GM19452 (cell line): ENCODE measurements around the gene MGAT3.

Experiments used
- ATAC-seq: cut with Tn5 transposase; IDR thresholded peaks from one replicate; pipeline ENCODE4 v1.9.1; 2021; ENCODE audit not compliant: unreplicated experiment

The MGAT3 gene

DNA sequence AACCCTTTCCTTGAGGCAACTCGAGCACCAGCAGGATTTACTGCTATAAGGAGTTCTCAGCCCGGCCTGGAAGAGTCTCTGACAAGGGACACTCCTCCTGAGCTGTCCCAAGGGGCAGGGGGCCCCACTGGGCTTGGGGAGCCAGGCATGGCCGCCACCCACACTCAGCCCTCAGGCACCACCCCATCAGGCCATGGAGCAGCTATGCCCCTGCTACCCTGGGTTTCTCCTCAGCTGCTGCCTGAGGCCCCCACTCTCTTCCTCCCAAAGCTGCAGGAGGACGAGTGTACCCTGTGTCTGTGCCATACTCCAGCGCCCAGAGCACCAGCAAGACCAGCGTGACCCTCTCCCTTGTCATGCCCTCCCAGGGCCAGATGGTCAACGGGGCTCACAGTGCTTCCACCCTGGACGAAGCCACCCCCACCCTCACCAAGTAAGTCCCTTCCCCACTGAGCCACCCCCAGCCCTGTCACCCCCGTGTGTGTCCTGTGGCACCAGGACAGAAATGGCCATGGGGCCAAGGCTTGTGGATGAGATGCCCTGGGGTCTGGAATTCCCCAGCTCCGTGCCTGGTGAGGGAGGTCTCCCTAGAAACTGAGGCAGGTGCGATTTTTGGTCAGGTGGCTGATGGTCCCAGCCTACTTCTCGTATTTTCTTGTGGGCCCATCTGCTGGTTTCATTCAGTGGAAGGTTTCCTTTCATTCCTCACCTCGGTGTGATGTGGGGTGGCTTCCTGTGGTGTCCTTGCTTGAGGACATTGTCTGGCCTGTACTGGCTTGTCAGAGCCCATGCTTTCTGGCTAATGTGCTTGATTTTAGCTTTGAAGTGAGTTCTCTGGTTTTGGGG, 28.8 kb upstream of the MGAT3 start:
- ATAC-seq: no peak

DNA sequence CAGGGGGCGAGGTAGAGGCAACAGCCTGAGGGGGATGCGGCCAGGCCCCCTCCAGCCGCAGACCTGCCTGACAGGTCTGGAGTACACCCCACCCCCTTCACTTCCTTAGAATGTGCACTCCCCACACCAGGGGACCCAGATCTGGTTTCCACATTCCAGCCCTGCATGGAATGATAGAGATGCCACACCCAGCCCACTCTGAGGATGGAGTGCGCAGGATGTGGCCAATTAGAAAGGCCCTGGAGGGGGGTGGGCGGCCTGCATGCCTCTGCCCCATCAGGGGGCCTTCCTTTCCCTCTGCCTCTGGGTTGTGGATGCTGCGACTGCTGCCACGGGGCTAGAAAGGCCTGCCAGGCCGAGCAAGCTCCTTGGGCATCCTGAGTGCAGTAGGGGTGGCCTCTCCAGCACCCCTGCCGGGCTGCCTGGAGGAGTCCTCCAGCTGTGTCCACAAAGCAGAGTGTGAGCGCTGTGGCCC, 28.2 kb upstream of the MGAT3 start:
- ATAC-seq: no peak

DNA sequence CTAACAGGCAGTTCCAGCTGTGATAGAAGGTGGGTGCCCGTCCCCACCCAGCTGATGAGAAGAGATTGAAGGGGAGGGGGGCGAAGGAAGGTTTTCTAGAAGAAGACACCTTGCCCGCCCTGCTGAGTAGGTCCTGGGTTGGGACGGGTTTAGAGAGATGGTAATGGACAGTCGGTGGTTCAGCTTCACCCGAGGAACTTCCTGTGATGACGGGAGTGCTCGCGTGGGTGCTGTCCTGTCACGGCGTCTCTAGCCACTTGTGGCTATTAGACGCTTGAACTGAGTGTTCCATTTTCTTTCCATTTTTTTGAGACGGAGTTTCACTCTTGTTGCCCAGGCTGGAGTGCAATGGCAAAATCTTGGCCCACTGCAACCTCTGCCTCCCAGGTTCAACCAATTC, 27.6 kb upstream of the MGAT3 start:
- ATAC-seq: no peak

DNA sequence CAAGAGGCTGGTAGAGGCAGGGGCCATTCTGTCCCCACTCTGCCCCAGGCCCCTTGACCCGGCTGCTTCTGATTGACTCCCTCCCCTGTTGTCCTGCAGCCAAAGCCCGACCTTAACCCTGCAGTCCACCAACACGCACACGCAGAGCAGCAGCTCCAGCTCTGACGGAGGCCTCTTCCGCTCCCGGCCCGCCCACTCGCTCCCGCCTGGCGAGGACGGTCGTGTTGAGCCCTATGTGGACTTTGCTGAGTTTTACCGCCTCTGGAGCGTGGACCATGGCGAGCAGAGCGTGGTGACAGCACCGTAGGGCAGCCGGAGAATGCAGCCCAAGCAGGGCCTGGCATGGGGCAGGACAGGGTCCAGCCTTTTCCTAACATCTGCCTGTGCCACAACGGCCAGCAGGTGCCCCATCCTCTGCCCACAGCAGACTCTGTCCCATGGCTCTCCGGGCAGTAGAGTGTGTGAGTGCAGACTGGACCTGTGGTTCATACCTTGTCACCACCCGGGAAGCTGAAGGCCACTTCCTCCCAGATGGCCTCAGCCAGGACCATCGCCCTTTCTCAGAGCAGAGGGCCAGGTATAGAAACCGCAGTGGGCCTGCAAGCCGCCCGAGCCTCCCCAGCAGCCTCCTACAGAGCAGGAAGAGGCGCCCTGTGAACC, 26.8 kb upstream of the MGAT3 start:
- ATAC-seq: no peak

GRCh38 chr22:39430576-39431150, 26.1 kb upstream of the MGAT3 start:
- ATAC-seq: no peak

- ATAC-seq: no peak
Observed at GRCh38 chr22:39431216-39431801, 25.5 kb upstream of the MGAT3 start.

DNA sequence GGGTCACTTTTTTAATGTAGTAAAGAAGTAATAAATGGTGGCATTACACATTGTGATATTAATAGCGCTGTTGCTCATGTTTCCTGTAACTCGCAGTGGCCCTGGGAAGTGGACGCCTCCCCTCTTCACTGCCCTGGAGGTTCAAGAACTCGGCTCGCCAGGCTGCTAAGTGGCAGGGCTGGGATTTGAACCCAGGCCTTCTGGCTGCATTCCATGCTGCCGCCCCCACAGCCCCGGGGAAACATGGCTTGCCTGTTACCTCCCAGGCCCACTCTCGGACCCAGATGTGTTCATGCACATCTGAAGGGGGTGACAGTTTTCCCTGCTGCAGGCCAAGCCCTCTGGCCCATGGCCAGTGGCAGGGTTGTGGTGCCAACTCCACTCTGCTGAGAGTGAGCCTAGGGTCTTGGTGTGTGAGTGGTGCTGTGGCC, 25.0 kb upstream of the MGAT3 start:
- ATAC-seq: no peak

DNA sequence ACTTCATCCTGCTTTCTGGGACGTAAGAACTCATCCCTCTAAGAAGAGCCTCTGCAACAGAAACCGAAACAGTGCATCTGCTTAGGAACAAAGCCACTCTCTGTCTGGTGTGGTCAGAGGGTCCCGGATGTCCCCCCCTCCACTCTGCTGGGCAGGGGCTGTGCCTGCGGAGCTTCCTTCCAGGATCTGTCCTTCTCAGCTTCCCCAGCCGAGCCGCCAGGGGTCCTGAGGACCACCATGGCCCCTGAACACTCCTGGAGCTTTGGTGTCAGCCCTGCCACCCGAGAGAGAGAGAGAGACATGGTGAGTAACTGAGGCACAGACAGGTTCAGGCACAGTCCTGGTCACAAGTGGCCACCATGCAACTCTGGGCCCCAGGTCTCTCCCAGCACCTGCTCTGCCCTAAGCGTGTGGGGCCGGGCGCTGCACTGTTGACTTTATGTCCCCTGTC, 24.4 kb upstream of the MGAT3 start:
- no peak for ATAC-seq

DNA sequence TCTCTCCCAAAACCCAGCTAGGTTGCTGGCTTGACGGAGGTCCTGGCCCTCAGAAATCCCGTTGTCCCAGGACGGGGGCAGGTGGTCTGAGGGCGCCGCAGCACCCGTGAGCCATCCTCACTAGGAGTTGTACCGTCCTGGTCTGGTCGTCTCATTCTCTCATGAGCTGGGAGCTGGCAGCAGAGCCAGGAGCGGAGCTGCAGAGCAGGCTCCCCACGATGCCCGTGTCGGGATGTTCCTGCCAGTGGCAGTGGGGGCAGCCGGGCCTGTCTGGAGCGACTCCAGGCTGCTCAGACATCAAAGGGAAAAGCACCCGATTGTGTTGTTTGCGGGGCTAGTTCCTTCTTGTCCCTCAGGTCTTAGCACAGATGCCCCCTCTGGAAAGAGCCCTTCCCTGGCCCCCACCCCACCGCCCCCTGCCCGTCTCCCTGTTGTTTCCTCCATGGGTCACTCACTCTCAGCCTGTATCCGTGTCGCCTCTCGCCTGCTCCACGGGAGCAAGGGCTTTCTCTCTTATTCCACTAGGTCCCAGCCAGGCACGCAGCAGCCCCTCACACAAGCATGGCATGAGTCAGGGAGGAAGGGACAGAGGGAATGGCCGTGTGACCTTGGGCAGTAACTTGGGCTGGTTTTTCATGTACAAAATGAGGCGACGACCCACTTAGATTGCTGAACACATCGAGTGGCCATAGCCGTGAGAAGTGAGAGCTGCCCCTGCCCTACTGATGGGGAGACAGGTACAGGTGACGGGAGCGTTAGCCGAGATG, 23.2 kb upstream of the MGAT3 start:
- no peak for ATAC-seq

- ATAC-seq: no peak
Observed at GRCh38 chr22:39434243-39434653, 22.6 kb upstream of the MGAT3 start.

DNA sequence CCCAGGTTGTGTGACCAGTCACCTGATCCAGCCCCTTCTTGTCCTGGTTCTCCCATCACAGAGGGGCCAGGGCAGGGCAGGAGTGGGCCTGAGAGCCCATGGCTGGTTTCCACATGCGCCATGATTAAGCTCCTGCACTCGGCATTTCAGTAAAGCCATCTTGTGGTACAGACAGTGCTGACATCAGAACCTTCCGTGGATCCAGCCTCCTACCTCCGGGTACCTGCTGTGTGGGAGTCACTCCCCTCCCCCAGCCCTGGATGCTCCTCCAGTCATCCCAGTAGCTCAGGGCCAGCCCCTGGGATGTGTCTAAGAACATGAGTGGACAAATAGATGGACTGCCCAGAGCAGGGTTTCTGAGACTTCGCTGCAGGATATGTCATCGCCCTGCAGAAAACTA, 22.1 kb upstream of the MGAT3 start:
- no peak for ATAC-seq

DNA sequence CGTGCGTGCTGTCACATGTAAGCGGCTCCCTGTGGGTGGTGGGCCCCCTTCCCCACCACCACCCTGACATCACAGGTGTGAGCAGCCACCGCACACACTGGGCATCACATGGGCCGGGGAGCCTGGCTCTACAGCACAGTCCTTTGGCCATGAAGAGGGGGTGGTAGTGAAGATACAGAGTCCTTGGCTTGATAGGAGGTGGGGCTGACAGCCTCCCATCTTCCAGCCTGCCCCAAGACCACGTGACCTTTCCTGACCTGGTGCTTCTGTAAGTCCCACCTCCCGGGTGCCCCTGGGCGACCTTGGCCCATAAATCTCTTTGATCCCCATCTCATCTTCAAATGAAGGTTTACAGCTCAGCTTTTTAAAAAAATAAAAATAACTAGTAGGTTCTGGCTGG, 21.2 kb upstream of the MGAT3 start:
- ATAC-seq: no peak

DNA sequence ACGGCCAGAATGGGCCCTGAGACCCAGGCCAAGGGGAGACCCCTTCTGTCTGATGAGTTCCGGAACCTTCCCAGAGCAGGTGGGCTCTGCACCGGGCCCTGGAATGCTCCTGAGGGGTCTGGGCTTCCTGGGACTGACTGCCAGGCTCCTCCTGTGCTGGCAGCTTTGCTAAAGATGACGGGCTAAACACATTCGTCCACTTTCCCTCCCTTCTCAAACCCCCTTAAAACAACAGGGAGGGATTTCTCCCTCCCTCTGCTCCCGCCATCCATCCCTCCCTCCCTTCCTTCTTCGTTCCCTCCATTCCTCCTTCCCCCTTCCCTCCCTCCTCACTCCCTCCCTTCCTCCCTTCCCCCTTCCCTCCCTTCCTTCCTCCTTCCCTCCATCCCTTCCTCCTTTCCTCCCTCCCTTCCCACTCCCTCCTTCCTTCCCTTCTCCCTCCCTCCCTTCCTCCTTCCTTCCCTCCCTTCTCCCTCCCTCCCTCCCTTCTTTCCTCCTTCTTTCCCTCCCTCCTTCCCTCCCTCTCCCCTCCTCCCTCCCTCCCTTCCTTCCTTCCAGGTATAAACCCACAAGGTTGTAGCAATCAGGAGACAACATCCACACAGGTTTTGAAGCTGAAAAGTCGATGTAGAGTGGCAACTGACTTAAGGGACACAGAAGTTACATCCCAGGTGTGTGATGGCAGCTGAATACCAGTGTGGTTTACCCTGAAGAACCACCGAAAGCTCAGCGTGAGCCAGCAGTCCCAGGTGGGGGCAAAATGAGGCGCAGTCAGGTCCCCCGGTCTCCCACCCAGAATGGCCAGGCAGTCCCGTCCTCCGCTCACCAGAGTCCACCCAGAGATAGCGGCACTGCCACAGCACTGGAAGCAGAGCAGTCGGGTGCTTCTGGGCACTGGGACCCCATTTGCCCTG, 18.8 kb upstream of the MGAT3 start:
- no peak for ATAC-seq

DNA sequence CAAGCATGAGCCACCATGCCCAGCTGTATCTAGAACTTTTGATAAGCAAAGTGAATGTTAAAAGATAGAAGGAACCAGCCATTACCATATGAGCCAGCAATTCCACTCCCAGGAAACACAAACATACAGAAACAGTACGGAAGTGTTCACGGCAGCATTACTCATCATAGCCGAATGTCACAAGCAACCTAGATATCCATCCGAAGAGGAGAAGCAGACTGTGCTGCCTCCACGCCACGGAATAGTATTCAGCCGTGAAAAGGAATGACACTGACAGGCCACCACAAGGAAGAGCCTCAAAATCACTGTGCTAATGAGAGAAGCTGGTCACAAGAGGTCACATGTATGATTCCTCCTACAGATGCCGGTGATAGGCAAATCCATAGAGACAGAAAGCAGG, 17.6 kb upstream of the MGAT3 start:
- ATAC-seq: no peak

- ATAC-seq: no peak
Observed at GRCh38 chr22:39443398-39443797, 13.4 kb upstream of the MGAT3 start.

DNA sequence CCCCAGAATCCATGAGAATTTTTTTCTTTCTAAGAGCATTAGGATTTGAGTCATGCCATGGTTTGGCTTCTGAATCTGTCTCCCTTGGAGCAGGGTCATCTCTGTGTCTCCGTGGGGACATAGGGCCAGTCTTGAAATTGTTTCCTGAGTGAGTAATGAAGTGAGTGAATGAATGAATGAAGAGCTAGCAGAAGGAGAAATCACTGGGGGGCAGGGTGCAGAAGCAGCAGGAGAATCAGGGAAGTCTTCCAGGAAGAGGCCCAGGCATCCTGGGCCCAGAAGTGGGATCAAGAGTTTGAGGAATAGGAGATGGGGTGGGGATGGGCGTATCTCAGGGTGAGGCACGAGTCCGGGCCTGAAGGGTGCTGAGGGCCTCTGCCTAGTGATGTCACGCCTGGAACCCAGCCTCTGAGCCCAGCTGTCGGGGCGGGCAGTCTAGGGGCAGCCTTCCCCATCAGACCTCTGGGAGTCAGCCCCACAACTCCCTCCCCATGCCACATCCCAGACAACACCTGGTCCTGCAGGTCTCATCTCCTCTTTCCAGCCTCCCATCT, 12.5 kb upstream of the MGAT3 start:
- ATAC-seq: no peak

DNA sequence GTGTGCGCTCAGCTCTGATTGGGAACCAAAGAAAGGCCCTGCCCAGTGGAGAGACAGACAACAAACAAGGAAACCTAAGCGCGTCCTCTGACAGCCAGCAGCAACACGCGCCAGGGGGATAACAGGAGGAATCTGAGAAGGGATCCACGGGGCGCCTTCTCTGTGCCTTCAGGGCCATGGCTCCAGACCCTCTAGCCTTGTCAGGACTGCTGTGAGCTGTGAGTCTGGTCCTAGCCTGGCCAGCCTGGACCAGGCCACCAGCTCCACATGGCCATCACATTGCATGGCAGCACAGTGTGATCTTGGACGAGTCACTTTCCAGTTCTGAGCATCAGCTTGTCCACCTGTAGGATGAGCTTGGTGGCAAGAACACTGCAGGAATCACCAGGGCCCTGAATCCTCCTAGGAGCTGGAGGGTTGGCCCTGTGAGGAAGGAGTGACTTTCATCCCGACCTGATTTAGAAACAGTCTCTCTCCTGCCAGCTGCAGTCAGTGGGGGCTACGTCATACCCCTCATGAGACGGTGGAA, 11.8 kb upstream of the MGAT3 start:
- no peak for ATAC-seq

GRCh38 chr22:39445678-39446077, 11.1 kb upstream of the MGAT3 start:
- ATAC-seq: no peak

DNA sequence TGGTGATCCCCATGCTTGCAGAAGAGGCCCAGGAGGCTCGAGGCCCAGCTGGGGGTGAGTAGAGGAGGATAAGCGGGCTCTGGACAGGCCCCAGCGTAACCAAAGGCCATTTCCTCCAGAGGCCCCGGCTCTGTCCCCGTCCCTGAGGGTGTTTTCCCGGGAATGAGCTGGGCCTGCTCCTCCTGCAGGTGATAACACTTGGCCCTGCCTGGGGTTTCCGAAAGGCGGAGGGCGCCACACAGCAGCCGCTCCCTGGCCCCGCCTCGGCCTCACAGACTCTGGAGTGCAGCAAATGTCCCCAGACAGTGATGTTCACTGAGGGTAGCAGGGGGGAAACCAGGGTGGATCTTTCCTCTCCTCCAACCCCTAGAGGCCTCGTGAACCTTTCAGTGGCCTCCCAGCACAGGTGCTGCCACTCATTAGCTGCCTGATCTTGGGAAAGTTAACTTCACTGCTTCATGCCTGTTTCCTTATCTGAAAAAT, 10.5 kb upstream of the MGAT3 start:
- ATAC-seq: peak; percentile 28
